ENCODE measurements around the gene TBC1D10A.

Gene TBC1D10A

GRCh38 chr22:30354644-30355043, 27.9 kb upstream of the TBC1D10A start (continued):
- no peak for TF ChIP-seq ZNF184 (tag by site-specific recombination; IDR thresholded peaks at IDR 0.05)
- no peak for TF ChIP-seq ZNF521 (tag by site-specific recombination; IDR thresholded peaks at IDR 0.05)
- no peak for TF ChIP-seq KLF17 (tag by site-specific recombination; IDR thresholded peaks at IDR 0.05)
- TF ChIP-seq KLF1 (tag by site-specific recombination; IDR thresholded peaks at IDR 0.05): no peak
- TF ChIP-seq, protein P1, sequence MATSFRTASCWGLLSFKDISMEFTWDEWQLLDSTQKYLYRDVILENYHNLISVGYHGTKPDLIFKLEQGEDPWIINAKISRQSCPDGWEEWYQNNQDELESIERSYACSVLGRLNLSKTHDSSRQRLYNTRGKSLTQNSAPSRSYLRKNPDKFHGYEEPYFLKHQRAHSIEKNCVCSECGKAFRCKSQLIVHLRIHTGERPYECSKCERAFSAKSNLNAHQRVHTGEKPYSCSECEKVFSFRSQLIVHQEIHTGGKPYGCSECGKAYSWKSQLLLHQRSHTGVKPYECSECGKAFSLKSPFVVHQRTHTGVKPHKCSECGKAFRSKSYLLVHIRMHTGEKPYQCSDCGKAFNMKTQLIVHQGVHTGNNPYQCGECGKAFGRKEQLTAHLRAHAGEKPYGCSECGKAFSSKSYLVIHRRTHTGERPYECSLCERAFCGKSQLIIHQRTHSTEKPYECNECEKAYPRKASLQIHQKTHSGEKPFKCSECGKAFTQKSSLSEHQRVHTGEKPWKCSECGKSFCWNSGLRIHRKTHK (tag by site-specific recombination; IDR thresholded peaks at IDR 0.05): no peak
- TF ChIP-seq ZNF76 (tag by site-specific recombination; IDR thresholded peaks at IDR 0.05; ENCODE audit: borderline replicate concordance, low read depth): no peak

DNA sequence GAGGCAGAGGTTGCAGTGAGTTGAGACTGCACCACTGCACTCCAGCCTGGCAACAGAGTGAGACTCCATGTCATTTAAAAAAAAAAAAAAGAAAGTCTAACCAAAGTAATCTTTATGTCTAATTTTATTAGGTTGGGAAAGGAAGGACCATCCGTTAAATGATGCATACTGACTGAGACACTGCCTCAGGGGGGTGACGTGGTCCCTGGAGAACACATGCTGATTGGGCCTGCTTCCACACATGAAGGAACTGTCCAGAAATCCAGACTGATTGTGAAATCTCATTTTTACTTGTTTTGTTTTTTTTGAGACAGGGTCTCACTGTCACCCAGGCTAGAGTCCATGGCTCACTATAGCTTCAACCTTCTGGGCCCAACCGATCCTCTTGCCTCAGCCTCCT, 24.5 kb upstream of the TBC1D10A start:
- Histone ChIP-seq H3K9me3 (ENCODE audit: control insufficient read depth, insufficient read depth, low read depth, low read length) (no peaks in the 10 kb centered on the region), H3K4me1 (ENCODE audit: control insufficient read depth, insufficient read depth, low read length) (peaks cover 5% of the 10 kb centered on the region; the same call in 1 of the 2 replicates), H3K27ac (ENCODE audit: extremely low read depth, low read depth, low read length) (no peak overlapping the region), H3K4me3 (ENCODE audit: low read depth, low read length) (no peak overlapping the region), H3K36me3 (ENCODE audit: control insufficient read depth in 2 of 2, insufficient read depth in 1 of 2, low read length in 2 of 2) (peaks cover 51 to 86% of the 10 kb centered on the region in 2 experiments)
- TF ChIP-seq KLF8 (tag by site-specific recombination; IDR thresholded peaks at IDR 0.05) (no peak), ZNF391 (tag by site-specific recombination; IDR thresholded peaks at IDR 0.05; ENCODE audit: borderline replicate concordance, low read depth) (no peak), ZSCAN16 (tag by site-specific recombination; IDR thresholded peaks at IDR 0.05) (no peak), ZNF350 (tag by site-specific recombination; IDR thresholded peaks at IDR 0.05) (no peak), ZNF560 (tag by site-specific recombination; IDR thresholded peaks at IDR 0.05; ENCODE audit: borderline replicate concordance) (no peak), ZNF626 (tag by site-specific recombination; IDR thresholded peaks at IDR 0.05) (no peak), ZNF776 (tag by site-specific recombination; IDR thresholded peaks at IDR 0.05; ENCODE audit: borderline replicate concordance) (no peak), ZNF658 (tag by site-specific recombination; IDR thresholded peaks at IDR 0.05) (no peak), ZNF423 (tag by site-specific recombination; IDR thresholded peaks at IDR 0.05) (no peak), KLF17 (tag by site-specific recombination; IDR thresholded peaks at IDR 0.05) (no peak), PBX3 (CRISPR knock-in tag; IDR thresholded peaks at IDR 0.05) (no peak), HOXD13 (CRISPR knock-in tag; IDR thresholded peaks at IDR 0.05; ENCODE audit: borderline replicate concordance) (no peak), ZNF510 (tag by site-specific recombination; IDR thresholded peaks at IDR 0.05; ENCODE audit: insufficient replicate concordance) (no peak), ZNF585B (tag by site-specific recombination; IDR thresholded peaks at IDR 0.05) (no peak), ZNF335 (tag by site-specific recombination; conservative IDR thresholded peaks at IDR 0.05) (no peak)
- TF ChIP-seq, protein P2, sequence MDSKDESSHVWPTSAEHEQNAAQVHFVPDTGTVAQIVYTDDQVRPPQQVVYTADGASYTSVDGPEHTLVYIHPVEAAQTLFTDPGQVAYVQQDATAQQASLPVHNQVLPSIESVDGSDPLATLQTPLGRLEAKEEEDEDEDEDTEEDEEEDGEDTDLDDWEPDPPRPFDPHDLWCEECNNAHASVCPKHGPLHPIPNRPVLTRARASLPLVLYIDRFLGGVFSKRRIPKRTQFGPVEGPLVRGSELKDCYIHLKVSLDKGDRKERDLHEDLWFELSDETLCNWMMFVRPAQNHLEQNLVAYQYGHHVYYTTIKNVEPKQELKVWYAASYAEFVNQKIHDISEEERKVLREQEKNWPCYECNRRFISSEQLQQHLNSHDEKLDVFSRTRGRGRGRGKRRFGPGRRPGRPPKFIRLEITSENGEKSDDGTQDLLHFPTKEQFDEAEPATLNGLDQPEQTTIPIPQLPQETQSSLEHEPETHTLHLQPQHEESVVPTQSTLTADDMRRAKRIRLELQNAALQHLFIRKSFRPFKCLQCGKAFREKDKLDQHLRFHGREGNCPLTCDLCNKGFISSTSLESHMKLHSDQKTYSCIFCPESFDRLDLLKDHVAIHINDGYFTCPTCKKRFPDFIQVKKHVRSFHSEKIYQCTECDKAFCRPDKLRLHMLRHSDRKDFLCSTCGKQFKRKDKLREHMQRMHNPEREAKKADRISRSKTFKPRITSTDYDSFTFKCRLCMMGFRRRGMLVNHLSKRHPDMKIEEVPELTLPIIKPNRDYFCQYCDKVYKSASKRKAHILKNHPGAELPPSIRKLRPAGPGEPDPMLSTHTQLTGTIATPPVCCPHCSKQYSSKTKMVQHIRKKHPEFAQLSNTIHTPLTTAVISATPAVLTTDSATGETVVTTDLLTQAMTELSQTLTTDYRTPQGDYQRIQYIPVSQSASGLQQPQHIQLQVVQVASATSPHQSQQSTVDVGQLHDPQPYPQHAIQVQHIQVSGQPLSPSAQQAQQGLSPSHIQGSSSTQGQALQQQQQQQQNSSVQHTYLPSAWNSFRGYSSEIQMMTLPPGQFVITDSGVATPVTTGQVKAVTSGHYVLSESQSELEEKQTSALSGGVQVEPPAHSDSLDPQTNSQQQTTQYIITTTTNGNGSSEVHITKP (tag by site-specific recombination; IDR thresholded peaks at IDR 0.05): no peak
- ChIA-PET CTCF (no interaction called here), POLR2A (interaction anchor here (0.6 kb wide), 1 partner anchor 420 kb away, joined by 4 read pairs; no protein-coding TSS in a partner anchor)
